NCI-H2196 treated with DMSO at 0.1 percent for 48 hours (cell line): ENCODE measurements around the gene ZNF112.
"Not testable (repeated sequence)": the region's sequence is repeated elsewhere in the genome, so short reads cannot be mapped to it uniquely, and the experiment has no call there.

ENCODE experiments used
- DNase-seq: peaks from one replicate; lab custom pipeline; 2025; ENCODE audit not compliant: unreplicated experiment; lab: John Stamatoyannopoulos, UW

Gene ZNF112

GRCh38 chr19:44356383-44357111, at the start of gene ZNF112:
Gene ZNF112 (minus strand): TSS chr19:44356680. CDS start chr19:44340539, 16,141 bp downstream.
- peak; percentile 89 for DNase-seq

- no peak for DNase-seq
These were observed 44.9 kb upstream of the ZNF112 start, which contains the start of gene ZNF285 for GRCh38 chr19:44401139-44402115. Gene ZNF285 (minus strand): TSS chr19:44401608. CDS start chr19:44397213, 4,395 bp downstream.

GRCh38 chr19:44389268-44389667, 32.8 kb upstream of the ZNF112 start:
- DNase-seq = not testable (repeated sequence)

- no peak for DNase-seq
These were observed 18.3 kb upstream of the ZNF112 start for GRCh38 chr19:44374789-44375188.

- no peak for DNase-seq
These were observed 15.5 kb upstream of the ZNF112 start for GRCh38 chr19:44371815-44372480.

GRCh38 chr19:44367024-44367423, 10.5 kb upstream of the ZNF112 start:
- no peak for DNase-seq

- DNase-seq = no peak
These were observed 9.9 kb downstream of the ZNF112 start for GRCh38 chr19:44346556-44346955.

GRCh38 chr19:44345959-44346358, 10.5 kb downstream of the ZNF112 start:
- DNase-seq = peak; percentile 3

- DNase-seq = no peak
These were observed 12.2 kb downstream of the ZNF112 start for GRCh38 chr19:44344255-44344654.

- no peak for DNase-seq
These were observed 14.7 kb downstream of the ZNF112 start for GRCh38 chr19:44341794-44342193.

GRCh38 chr19:44334639-44335038, 21.8 kb downstream of the ZNF112 start:
- not testable (repeated sequence) for DNase-seq

- no peak for DNase-seq
These were observed 24.3 kb downstream of the ZNF112 start for GRCh38 chr19:44332145-44332544.

- DNase-seq = no peak
These were observed 40.6 kb downstream of the ZNF112 start for GRCh38 chr19:44315883-44316282.

GRCh38 chr19:44313231-44313630, 43.2 kb downstream of the ZNF112 start:
- DNase-seq = no peak

GRCh38 chr19:44308011-44308410, 48.5 kb downstream of the ZNF112 start:
- no peak for DNase-seq

- DNase-seq = no peak
These were observed 50.2 kb downstream of the ZNF112 start for GRCh38 chr19:44306283-44306682.

- no peak for DNase-seq
These were observed 51.0 kb downstream of the ZNF112 start for GRCh38 chr19:44305457-44305856.

GRCh38 chr19:44304659-44305193, 51.8 kb downstream of the ZNF112 start, which contains the start of gene ZNF235:
Gene ZNF235 (minus strand): TSS chr19:44305025. CDS start chr19:44303404, 1,621 bp downstream.
- DNase-seq = peak; percentile 85

GRCh38 chr19:44303976-44304568, 52.4 kb downstream of the ZNF112 start:
- DNase-seq = no peak

- no peak for DNase-seq
These were observed 53.2 kb downstream of the ZNF112 start for GRCh38 chr19:44303320-44303719.
